Trophoblast cell (in vitro differentiated cells and primary cell): ENCODE results near the gene KDM4C.
"Not testable (repeated sequence)": the region's sequence is repeated elsewhere in the genome, so short reads cannot be mapped to it uniquely, and the experiment has no call there.

Experiments used
- DNase-seq, 2 donors: peaks; one replicate each; pipeline ENCODE4 v3.0.0-alpha.2; 2016
- H2AFZ ChIP-seq: 2 replicates; pipeline ENCODE4 v1.6.1; 2013; ENCODE audit warnings: low read length, moderate library complexity, mild to moderate bottlenecking; ENCODE audit not compliant: insufficient read depth, poor library complexity
- H2AK5ac ChIP-seq: 2 replicates; pipeline ENCODE4 v1.6.1; 2013; ENCODE audit warnings: mild to moderate bottlenecking, low read length
- H2BK120ac ChIP-seq: 2 replicates; pipeline ENCODE4 v1.6.1; 2013; ENCODE audit warnings: low read length, mild to moderate bottlenecking, moderate library complexity; ENCODE audit not compliant: insufficient read depth, poor library complexity
- H2BK12ac ChIP-seq: 2 replicates; pipeline ENCODE4 v1.6.1; 2013; ENCODE audit warnings: mild to moderate bottlenecking, low read length, moderate library complexity
- H2BK5ac ChIP-seq: 2 replicates; pipeline ENCODE4 v1.6.1; 2013; ENCODE audit warnings: low read length, low read depth, moderate library complexity, mild to moderate bottlenecking; ENCODE audit not compliant: poor library complexity
- H3K14ac ChIP-seq: 2 replicates; pipeline ENCODE4 v1.6.1; 2013; ENCODE audit warnings: mild to moderate bottlenecking, low read length
- H3K18ac ChIP-seq: 2 replicates; pipeline ENCODE4 v1.6.1; 2013; ENCODE audit warnings: mild to moderate bottlenecking, low read length
- H3K23ac ChIP-seq: 2 replicates; pipeline ENCODE4 v1.6.1; 2013; ENCODE audit warnings: low read length
- H3K27ac ChIP-seq: 2 replicates; pipeline ENCODE4 v1.5.1; 2013; ENCODE audit warnings: low read depth, mild to moderate bottlenecking, inconsistent platforms, low read length, moderate library complexity
- H3K27me3 ChIP-seq: 2 replicates; pipeline ENCODE4 v1.6.1; 2013; ENCODE audit warnings: inconsistent platforms, mild to moderate bottlenecking, low read length, moderate library complexity; ENCODE audit not compliant: insufficient read depth
- H3K36me3 ChIP-seq, 2 experiments: 1 replicate in 1 of 2; 2 replicates in 1 of 2; pipeline ENCODE4 v1.6.1; 2013; ENCODE audit warnings: low read length in 2 of 2, mild to moderate bottlenecking in 2 of 2, moderate library complexity in 1 of 2; ENCODE audit not compliant: insufficient read depth in 2 of 2, control insufficient read depth in 1 of 2
- H3K4ac ChIP-seq: 2 replicates; pipeline ENCODE4 v1.6.1; 2013; ENCODE audit warnings: low read depth, mild to moderate bottlenecking, low read length, moderate library complexity
- H3K4me1 ChIP-seq, 2 experiments: 1 replicate in 1 of 2; 2 replicates in 1 of 2; pipeline ENCODE4 v1.6.1; 2013; ENCODE audit warnings: low read length in 2 of 2, mild to moderate bottlenecking in 2 of 2, moderate library complexity in 1 of 2; ENCODE audit not compliant: insufficient read depth in 2 of 2, control insufficient read depth in 1 of 2
- H3K4me2 ChIP-seq: 2 replicates; pipeline ENCODE4 v1.6.1; 2013; ENCODE audit warnings: inconsistent platforms, mild to moderate bottlenecking, low read length, moderate library complexity
- H3K4me3 ChIP-seq: 2 replicates; pipeline ENCODE4 v1.5.1; 2013; ENCODE audit warnings: mild to moderate bottlenecking, low read depth, low read length, inconsistent platforms
- H3K79me1 ChIP-seq: one replicate; pipeline ENCODE4 v1.6.1; 2013; ENCODE audit warnings: low read length
- H3K79me2 ChIP-seq: 2 replicates; pipeline ENCODE4 v1.6.1; 2013; ENCODE audit warnings: low read length, mild to moderate bottlenecking; ENCODE audit not compliant: control insufficient read depth, insufficient read depth, poor library complexity
- H3K9ac ChIP-seq: 2 replicates; pipeline ENCODE4 v1.6.1; 2013; ENCODE audit warnings: mild to moderate bottlenecking, low read length
- H3K9me3 ChIP-seq: 2 replicates; pipeline ENCODE4 v1.6.1; 2013; ENCODE audit warnings: low read depth, mild to moderate bottlenecking, control low read depth, inconsistent platforms, low read length; ENCODE audit not compliant: insufficient read depth
- H4K12ac ChIP-seq: 2 replicates; pipeline ENCODE4 v1.6.1; 2013; ENCODE audit warnings: low read depth, mild to moderate bottlenecking, low read length, moderate library complexity
- H4K8ac ChIP-seq: 2 replicates; pipeline ENCODE4 v1.6.1; 2013; ENCODE audit warnings: low read depth, mild to moderate bottlenecking, low read length, moderate library complexity
- H4K91ac ChIP-seq: one replicate; pipeline ENCODE4 v1.6.1; 2013; ENCODE audit warnings: low read depth, mild to moderate bottlenecking, low read length, moderate library complexity
- WGBS: extraction: QIAGEN DNeasy Blood & Tissue Kit; methylation state at CpG from one replicate; pipeline ENCODE4 v1.1.7; 2013; ENCODE audit warnings: missing lambda C conversion rate; ENCODE audit not compliant: insufficient read length, insufficient coverage; ENCODE audit errors: extremely low coverage; 5-methylcytosine and 5-hydroxymethylcytosine counted together

Gene KDM4C

GRCh38 chr9:6948921-6949320, 191.1 kb downstream of the KDM4C start:
- not testable (repeated sequence) for H3K9ac ChIP-seq, H2BK120ac ChIP-seq, H3K79me2 ChIP-seq, H3K4me2 ChIP-seq, H3K23ac ChIP-seq, H4K8ac ChIP-seq, H3K4me1 ChIP-seq, H3K4me3 ChIP-seq, H3K4ac ChIP-seq, H3K18ac ChIP-seq, H3K27me3 ChIP-seq, H4K12ac ChIP-seq, H2AK5ac ChIP-seq, H4K91ac ChIP-seq, H2BK12ac ChIP-seq, DNase-seq, H3K9me3 ChIP-seq, H2AFZ ChIP-seq, H3K36me3 ChIP-seq, H3K27ac ChIP-seq, H3K79me1 ChIP-seq, H2BK5ac ChIP-seq, H3K14ac ChIP-seq
- no CpG with 5 or more reads among the region's 31 CpGs for WGBS

- no peak overlapping the region for H2BK12ac ChIP-seq
Observed at GRCh38 chr9:6955251-6955921, 197.6 kb downstream of the KDM4C start.

GRCh38 chr9:6956879-6957278, 199.1 kb downstream of the KDM4C start:
- Histone ChIP-seq H2AFZ (no peak overlapping the region), H3K23ac (no peak overlapping the region)

More at GRCh38 chr9:6955251-6955921, 197.6 kb downstream of the KDM4C start:
- DNase-seq, result no peak
- no peak overlapping the region for H3K14ac ChIP-seq
- no peak overlapping the region for H3K18ac ChIP-seq
- H2BK120ac ChIP-seq, result no peak overlapping the region
- no peaks in the 10 kb centered on the region for H3K36me3 ChIP-seq
- H2AK5ac ChIP-seq, result no peak overlapping the region
- no peak overlapping the region for H2AFZ ChIP-seq
- no peak overlapping the region for H3K9ac ChIP-seq
- no peaks in the 10 kb centered on the region for H3K79me2 ChIP-seq
- no peak overlapping the region for H4K91ac ChIP-seq
- WGBS, result no CpG with 5 or more reads among the region's 7 CpGs
- no peaks in the 10 kb centered on the region for H3K9me3 ChIP-seq
- H3K79me1 ChIP-seq, result no peaks in the 10 kb centered on the region
- H4K12ac ChIP-seq, result no peak overlapping the region
- H3K4me2 ChIP-seq, result no peak overlapping the region
- H3K27me3 ChIP-seq, result no peaks in the 10 kb centered on the region
- H3K4ac ChIP-seq, result no peak overlapping the region
- no peak overlapping the region for H3K4me3 ChIP-seq
- no peak overlapping the region for H3K27ac ChIP-seq
- H3K4me1 ChIP-seq, result no peaks in the 10 kb centered on the region
- no peak overlapping the region for H3K23ac ChIP-seq
- H2BK5ac ChIP-seq, result no peak overlapping the region
- no peak overlapping the region for H4K8ac ChIP-seq

GRCh38 chr9:6959270-6960000, 201.7 kb downstream of the KDM4C start:
- Histone ChIP-seq H3K79me1 (no peaks in the 10 kb centered on the region), H3K4me2 (no peak overlapping the region), H2AK5ac (no peak overlapping the region), H3K18ac (no peak overlapping the region), H2AFZ (no peak overlapping the region), H3K23ac (no peak overlapping the region), H2BK12ac (no peak overlapping the region), H4K12ac (no peak overlapping the region), H4K91ac (no peak overlapping the region), H3K4me1 (no peaks in the 10 kb centered on the region), H3K79me2 (no peaks in the 10 kb centered on the region), H3K14ac (no peak overlapping the region), H3K4ac (no peak overlapping the region), H3K9me3 (no peaks in the 10 kb centered on the region), H2BK120ac (no peak overlapping the region), H3K9ac (no peak overlapping the region), H4K8ac (no peak overlapping the region), H3K27me3 (no peaks in the 10 kb centered on the region), H3K36me3 (no peaks in the 10 kb centered on the region), H2BK5ac (no peak overlapping the region), H3K4me3 (no peak overlapping the region), H3K27ac (no peak overlapping the region)
- no peak for DNase-seq
- no CpG with 5 or more reads among the region's 5 CpGs for WGBS

More at GRCh38 chr9:6956879-6957278, 199.1 kb downstream of the KDM4C start:
- Histone ChIP-seq H4K8ac (no peak overlapping the region), H3K4ac (no peak overlapping the region), H3K9ac (no peak overlapping the region), H3K27ac (no peak overlapping the region), H2BK12ac (no peak overlapping the region), H3K36me3 (no peaks in the 10 kb centered on the region), H2BK120ac (no peak overlapping the region), H4K12ac (no peak overlapping the region), H3K9me3 (no peaks in the 10 kb centered on the region), H3K18ac (no peak overlapping the region), H2AK5ac (no peak overlapping the region), H2BK5ac (no peak overlapping the region), H3K4me3 (no peak overlapping the region), H3K4me2 (no peak overlapping the region), H3K4me1 (no peaks in the 10 kb centered on the region), H3K14ac (no peak overlapping the region), H4K91ac (no peak overlapping the region), H3K27me3 (no peaks in the 10 kb centered on the region), H3K79me1 (no peaks in the 10 kb centered on the region), H3K79me2 (no peaks in the 10 kb centered on the region)
- DNase-seq, result no peak
- no CpG with 5 or more reads among the region's 2 CpGs for WGBS
